ENCODE results near the gene TESPA1. TPM values are rescaled to one million over a fixed set of nuclear protein-coding genes. Genes with fewer than 3 reads are reported as not detected.

The TESPA1 gene
- total RNA-seq, 4 donors from 2014 or later, result 1.1 to 4.6 (median 2.6) TPM

GRCh38 chr12:54970741-54971140 is 13.8 kb downstream of the TESPA1 start:
- H3K4me1 ChIP-seq, result peaks cover 0 to 2% (median 0%) of the 10 kb centered on the region in 4 donors
- intact Hi-C loops (cut with DNase I), result no loop called here
- TF ChIP-seq, protein P1, sequence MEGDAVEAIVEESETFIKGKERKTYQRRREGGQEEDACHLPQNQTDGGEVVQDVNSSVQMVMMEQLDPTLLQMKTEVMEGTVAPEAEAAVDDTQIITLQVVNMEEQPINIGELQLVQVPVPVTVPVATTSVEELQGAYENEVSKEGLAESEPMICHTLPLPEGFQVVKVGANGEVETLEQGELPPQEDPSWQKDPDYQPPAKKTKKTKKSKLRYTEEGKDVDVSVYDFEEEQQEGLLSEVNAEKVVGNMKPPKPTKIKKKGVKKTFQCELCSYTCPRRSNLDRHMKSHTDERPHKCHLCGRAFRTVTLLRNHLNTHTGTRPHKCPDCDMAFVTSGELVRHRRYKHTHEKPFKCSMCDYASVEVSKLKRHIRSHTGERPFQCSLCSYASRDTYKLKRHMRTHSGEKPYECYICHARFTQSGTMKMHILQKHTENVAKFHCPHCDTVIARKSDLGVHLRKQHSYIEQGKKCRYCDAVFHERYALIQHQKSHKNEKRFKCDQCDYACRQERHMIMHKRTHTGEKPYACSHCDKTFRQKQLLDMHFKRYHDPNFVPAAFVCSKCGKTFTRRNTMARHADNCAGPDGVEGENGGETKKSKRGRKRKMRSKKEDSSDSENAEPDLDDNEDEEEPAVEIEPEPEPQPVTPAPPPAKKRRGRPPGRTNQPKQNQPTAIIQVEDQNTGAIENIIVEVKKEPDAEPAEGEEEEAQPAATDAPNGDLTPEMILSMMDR (IDR thresholded peaks at IDR 0.05), result no peak
- no peak for TF ChIP-seq EP300 (IDR thresholded peaks at IDR 0.05)
- no peak for TF ChIP-seq POLR2A (IDR thresholded peaks at IDR 0.05; ENCODE audit: low read depth)
- TF ChIP-seq POLR2AphosphoS5 (IDR thresholded peaks at IDR 0.05), result no peak
- no peak for DNase-seq (ENCODE audit: extremely low spot score)
- H3K4me3 ChIP-seq, result no peak overlapping the region
- H3K36me3 ChIP-seq, result no peaks in the 10 kb centered on the region
- 82% methylated on average over 3 of the region's 3 CpGs for WGBS
- H3K27me3 ChIP-seq, result no peaks in the 10 kb centered on the region
- no peaks in the 10 kb centered on the region for H3K9me3 ChIP-seq
- H3K27ac ChIP-seq (replicated peaks in 1 of 4), result no peak overlapping the region

DNA sequence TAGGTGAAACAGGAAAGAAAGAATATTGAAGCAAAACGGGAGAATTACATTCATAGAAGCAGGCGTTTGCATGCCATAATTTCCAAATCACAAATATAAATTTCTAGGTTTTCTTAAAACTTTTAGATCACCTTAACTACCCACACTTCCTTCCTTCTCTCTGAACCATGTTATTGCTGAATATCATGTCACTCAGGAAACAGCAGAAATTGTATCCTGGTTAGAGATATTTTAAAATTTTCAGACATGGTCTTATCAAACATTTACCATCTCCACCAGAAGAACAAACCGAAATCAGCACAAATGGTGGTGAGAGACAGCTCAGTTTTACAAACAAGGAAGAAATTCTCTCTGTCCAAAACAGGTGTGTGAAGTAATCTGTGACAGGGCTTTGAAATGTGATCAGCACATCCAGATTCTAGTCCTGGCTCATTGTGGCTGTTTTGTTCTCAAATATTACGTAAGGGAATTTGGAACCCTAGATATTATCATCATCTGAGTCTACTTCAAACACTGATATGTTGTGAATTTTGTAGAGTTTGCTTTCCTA is 16.3 kb downstream of the TESPA1 start:
- H3K27ac ChIP-seq (replicated peaks in 1 of 4), result no peak overlapping the region
- H3K27me3 ChIP-seq, result no peaks in the 10 kb centered on the region
- no peaks in the 10 kb centered on the region for H3K9me3 ChIP-seq
- WGBS, result 47% methylated on average over 4 of the region's 4 CpGs
- TF ChIP-seq EP300 (IDR thresholded peaks at IDR 0.05) (no peak), POLR2A (IDR thresholded peaks at IDR 0.05; ENCODE audit: low read depth) (no peak), POLR2AphosphoS5 (IDR thresholded peaks at IDR 0.05) (no peak)
- TF ChIP-seq, protein P1 (IDR thresholded peaks at IDR 0.05), result no peak
- no peak overlapping the region for H3K4me3 ChIP-seq
- no peak for DNase-seq (ENCODE audit: extremely low spot score)
- peaks cover 0 to 2% (median 0%) of the 10 kb centered on the region in 4 donors for H3K4me1 ChIP-seq
- H3K36me3 ChIP-seq, result no peaks in the 10 kb centered on the region
- intact Hi-C loops (cut with DNase I), result no loop called here

GRCh38 chr12:54967461-54967860 is 17.1 kb downstream of the TESPA1 start:
- no peak for DNase-seq (ENCODE audit: extremely low spot score)
- Histone ChIP-seq H3K27me3 (peaks cover 0 to 3% (median 0%) of the 10 kb centered on the region in 4 donors), H3K27ac (replicated peaks in 1 of 4) (no peak overlapping the region), H3K9me3 (no peaks in the 10 kb centered on the region), H3K4me3 (no peak overlapping the region), H3K36me3 (no peaks in the 10 kb centered on the region), H3K4me1 (peaks cover 0 to 2% (median 0%) of the 10 kb centered on the region in 4 donors)
- 42% methylated on average over 2 of the region's 2 CpGs for WGBS
- intact Hi-C loops (cut with DNase I), result no loop called here
- TF ChIP-seq, protein P1 (IDR thresholded peaks at IDR 0.05), result no peak
- TF ChIP-seq EP300 (IDR thresholded peaks at IDR 0.05), result no peak
- no peak for TF ChIP-seq POLR2A (IDR thresholded peaks at IDR 0.05; ENCODE audit: low read depth)
- TF ChIP-seq POLR2AphosphoS5 (IDR thresholded peaks at IDR 0.05), result no peak

GRCh38 chr12:54961190-54961589 is 23.4 kb downstream of the TESPA1 start:
- no peaks in the 10 kb centered on the region for H3K36me3 ChIP-seq
- no peak overlapping the region for H3K4me3 ChIP-seq
- no peak for DNase-seq (ENCODE audit: extremely low spot score)
- intact Hi-C loops (cut with DNase I), result no loop called here
- TF ChIP-seq POLR2A (IDR thresholded peaks at IDR 0.05; ENCODE audit: low read depth) (no peak), POLR2AphosphoS5 (IDR thresholded peaks at IDR 0.05) (no peak), EP300 (IDR thresholded peaks at IDR 0.05) (no peak)
- TF ChIP-seq, protein P1 (IDR thresholded peaks at IDR 0.05), result no peak
- no peaks in the 10 kb centered on the region for H3K4me1 ChIP-seq
- no peak overlapping the region for H3K27ac ChIP-seq (replicated peaks in 1 of 4)
- H3K27me3 ChIP-seq, result peaks cover 0 to 3% (median 0%) of the 10 kb centered on the region in 4 donors
- no peaks in the 10 kb centered on the region for H3K9me3 ChIP-seq
- WGBS, result 95% methylated on average over 4 of the region's 4 CpGs

Measured in esophagus muscularis mucosa (tissue), 4 donors.